Uterus (tissue), 4 donors: ENCODE measurements around the gene PLK5. TPM values are rescaled to one million over a fixed set of nuclear protein-coding genes. Genes with fewer than 3 reads are reported as not detected.

Experiments
- DNase-seq, 2 donors: peaks; one replicate each; pipeline ENCODE4 v3.0.0-alpha.2; 2019 to 2020
- H3K27ac ChIP-seq, 2 donors: fragments of 200-600 bp; sonication (generic); 1 replicate in 1 of 2; 2 replicates in 1 of 2; pipeline ENCODE4 v1.5.1; 2016 to 2018
- H3K27me3 ChIP-seq, 2 donors: fragments of 200-600 bp; sonication (generic); one replicate each; pipeline ENCODE4 v1.5.1; 2018 to 2019; ENCODE audit warnings: control low read depth in 1 of 2
- H3K36me3 ChIP-seq, 2 donors: fragments of 200-600 bp; sonication (generic); one replicate each; pipeline ENCODE4 v1.5.1; 2019; ENCODE audit warnings: control low read depth in 1 of 2
- H3K4me1 ChIP-seq, 2 donors: fragments of 200-600 bp; sonication (generic); one replicate each; pipeline ENCODE4 v1.5.1; 2018 to 2019; ENCODE audit warnings: control low read depth in 1 of 2
- H3K4me3 ChIP-seq, 2 donors: fragments of 200-600 bp; sonication (generic); 1 replicate in 1 of 2; 2 replicates in 1 of 2; pipeline ENCODE4 v1.5.1; 2018 to 2019; ENCODE audit warnings: mild to moderate bottlenecking in 1 of 2
- H3K9me3 ChIP-seq, 2 donors: fragments of 200-600 bp; sonication (generic); one replicate each; pipeline ENCODE4 v1.5.1; 2019; ENCODE audit warnings: control low read depth in 1 of 2
- CTCF ChIP-seq, 4 experiments: fragments of 200-600 bp in 2 of 4; fragments of 450-650 bp in 2 of 4; sonication (generic) in 2 of 4; IDR thresholded peaks; one replicate each; pipeline ENCODE4 v1.5.1; 2016 to 2019; ENCODE audit warnings: antibody characterized with exemption in 4 of 4, mild to moderate bottlenecking in 2 of 4, moderate library complexity in 1 of 4
- POLR2A ChIP-seq, 2 donors: fragments of 450-650 bp; IDR thresholded peaks; one replicate each; pipeline ENCODE4 v1.6.1; 2016; ENCODE audit warnings: antibody characterized with exemption in 2 of 2, mild to moderate bottlenecking in 1 of 2, moderate library complexity in 1 of 2
- intact Hi-C: fragments of 100-400 bp; cut with DNase I; formaldehyde crosslinking; loops from one replicate; pipeline ENCODE4 v1.15.1; 2023; ENCODE audit warnings: low total_unique reads
- total RNA-seq, 4 donors: library from RNA; depleted of rRNA in 3 of 4; stranded (reverse); fragments of >200 nt in 3 of 4; gene quantifications; one replicate each; pipeline versions ENCODE4 v1.1.0 to v1.2.4, GENCODE V29; 2014 to 2023
- donor health status: DM: yes; HTN: yes; CAD: no.

PLK5 gene
- total RNA-seq, 4 donors from 2014 or later, result 0.21 to 2.7 TPM; not detected in 2

- TF ChIP-seq CTCF (IDR thresholded peaks at IDR 0.05) (no peak), POLR2A (IDR thresholded peaks at IDR 0.05) (no peak)
- no peaks in the 10 kb centered on the region for H3K27me3 ChIP-seq
- no peak for DNase-seq
- H3K36me3 ChIP-seq, result no peaks in the 10 kb centered on the region
- H3K9me3 ChIP-seq, result no peaks in the 10 kb centered on the region
- intact Hi-C loops, result no loop called here
- no peak overlapping the region for H3K27ac ChIP-seq
- peaks cover 0 to 6% of the 10 kb centered on the region in 2 donors for H3K4me1 ChIP-seq
- no peak overlapping the region for H3K4me3 ChIP-seq
These were observed 17.6 kb upstream of the PLK5 start for GRCh38 chr19:1505991-1506881.

GRCh38 chr19:1507192-1507660 lies 16.7 kb upstream of the PLK5 start:
- peak in 1 of 2 donors; percentile 43 for DNase-seq
- H3K4me3 ChIP-seq, result peak overlapping the region; percentile 13 to 42
- no peaks in the 10 kb centered on the region for H3K27me3 ChIP-seq
- peak overlapping the region; percentile 84 to 89 for H3K27ac ChIP-seq
- no peak for TF ChIP-seq CTCF (IDR thresholded peaks at IDR 0.05)
- TF ChIP-seq POLR2A (IDR thresholded peaks at IDR 0.05), result no peak
- no peaks in the 10 kb centered on the region for H3K36me3 ChIP-seq
- intact Hi-C loops, result no loop called here
- H3K4me1 ChIP-seq, result peaks cover 0 to 6% of the 10 kb centered on the region in 2 donors
- no peaks in the 10 kb centered on the region for H3K9me3 ChIP-seq

GRCh38 chr19:1507763-1508506 lies 15.9 kb upstream of the PLK5 start:
- Histone ChIP-seq H3K9me3 (no peaks in the 10 kb centered on the region), H3K36me3 (no peaks in the 10 kb centered on the region), H3K27ac (peak overlapping the region; percentile 84 to 89), H3K27me3 (no peaks in the 10 kb centered on the region), H3K4me3 (peak overlapping the region; percentile 13 to 42), H3K4me1 (peaks cover 0 to 4% of the 10 kb centered on the region in 2 donors)
- intact Hi-C loops, result no loop called here
- TF ChIP-seq POLR2A (IDR thresholded peaks at IDR 0.05) (peak in 1 of 2 donors; percentile 36), CTCF (IDR thresholded peaks at IDR 0.05) (peak in 1 of 4 experiments; percentile 9)
- peak; percentile 93 to 96 for DNase-seq

GRCh38 chr19:1508507-1508856 lies 15.4 kb upstream of the PLK5 start:
- peak overlapping the region; percentile 84 to 89 for H3K27ac ChIP-seq
- H3K36me3 ChIP-seq, result no peaks in the 10 kb centered on the region
- DNase-seq, result no peak
- no peaks in the 10 kb centered on the region for H3K27me3 ChIP-seq
- intact Hi-C loops, result no loop called here
- no peak for TF ChIP-seq POLR2A (IDR thresholded peaks at IDR 0.05)
- TF ChIP-seq CTCF (IDR thresholded peaks at IDR 0.05), result no peak
- H3K4me3 ChIP-seq, result peak overlapping the region in 1 of 2 donors; percentile 42
- H3K4me1 ChIP-seq, result no peaks in the 10 kb centered on the region
- no peaks in the 10 kb centered on the region for H3K9me3 ChIP-seq
